Measurements from ENCODE around the gene PRPH. TPM values are rescaled to one million over a fixed set of nuclear protein-coding genes. Genes with fewer than 3 reads are reported as not detected.

PRPH gene
- total and polyA plus RNA-seq, 2 of the 4 experiments (the other 2 are of a cell fraction) = not detected

DNA sequence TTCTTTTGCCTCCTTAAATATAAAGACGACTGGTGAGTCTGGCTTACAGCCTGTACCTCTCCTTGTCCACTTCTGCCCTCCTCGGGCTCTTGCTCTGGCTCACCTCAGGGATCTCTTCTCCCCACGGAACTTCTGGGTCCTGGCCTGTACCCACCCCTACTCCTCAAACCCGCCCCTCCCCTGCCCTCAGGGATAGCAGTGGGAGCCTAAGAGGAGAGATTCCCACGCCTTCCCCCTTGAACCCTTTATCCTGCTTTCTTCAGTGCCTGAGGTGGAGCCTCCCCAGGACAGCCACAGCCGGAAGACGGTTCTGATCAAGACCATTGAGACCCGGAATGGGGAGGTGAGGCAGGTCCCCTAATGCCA is 2.7 kb downstream of the PRPH start:
- Histone ChIP-seq H3K36me3 (ENCODE audit: control insufficient read depth, insufficient read depth, low read length) (no peaks in the 10 kb centered on the region), H3K56ac (ENCODE audit: extremely low read depth, insufficient read depth, low read length) (no peak overlapping the region), H3K4me3 (ENCODE audit: insufficient read depth, low read depth, low read length) (no peak overlapping the region), H3K4me1 (ENCODE audit: control insufficient read depth, insufficient read depth, low read length) (peaks cover 7% of the 10 kb centered on the region), H4K91ac (ENCODE audit: insufficient read depth, low read depth, low read length) (no peak overlapping the region), H3K18ac (ENCODE audit: low read depth, low read length) (no peak overlapping the region), H3K9me3 (ENCODE audit: control insufficient read depth, insufficient read depth, low read length) (peaks cover 6% of the 10 kb centered on the region; the same call in 1 of the 2 replicates), H3K79me1 (ENCODE audit: low read depth in 1 of 2, low read length in 2 of 2) (no peaks in the 10 kb centered on the region), H2BK20ac (ENCODE audit: low read depth, low read length) (no peak overlapping the region), H4K5ac (ENCODE audit: low read depth, low read length) (no peak overlapping the region), H3K14ac (replicated peaks; ENCODE audit: low read depth, low read length) (no peak overlapping the region), H3K23ac (ENCODE audit: low read depth, low read length) (no peak overlapping the region), H2AK9ac (replicated peaks; ENCODE audit: low read depth, low read length, poor library complexity) (no peak overlapping the region), H4K20me1 (ENCODE audit: insufficient read depth, low read length) (no peaks in the 10 kb centered on the region), H3K27ac (ENCODE audit: insufficient read depth, low read length) (no peak overlapping the region), H3K4me2 (ENCODE audit: low read depth, low read length) (no peak overlapping the region), H3K4ac (ENCODE audit: low read depth, low read length) (no peak overlapping the region), H3K9ac (ENCODE audit: low read depth, low read length) (no peak overlapping the region), H3K9me1 (ENCODE audit: insufficient read depth, low read length) (no peaks in the 10 kb centered on the region), H2AFZ (replicated peaks; ENCODE audit: low read length, poor library complexity) (no peak overlapping the region), H2BK5ac (ENCODE audit: low read depth, low read length, poor library complexity, severe bottlenecking) (no peak overlapping the region), H3K27me3 (ENCODE audit: control insufficient read depth, insufficient read depth, low read length) (peaks cover 64% of the 10 kb centered on the region), H4K8ac (ENCODE audit: low read depth in 2 of 2, low read length in 2 of 2) (no peak overlapping the region), H2BK15ac (ENCODE audit: low read depth, low read length) (no peak overlapping the region), H2AK5ac (ENCODE audit: low read depth, low read length) (no peak overlapping the region), H2BK120ac (ENCODE audit: low read depth, low read length) (no peak overlapping the region)
- POLR2A ChIA-PET (ENCODE audit: unreplicated experiment) = no interaction called here
- ATAC-seq (ENCODE audit: low read depth) = no peak
- TF ChIP-seq MAZ (IDR thresholded peaks at IDR 0.05; ENCODE audit: borderline replicate concordance, low read depth, low read length) = no peak
- TF ChIP-seq MAFK (IDR thresholded peaks at IDR 0.05; ENCODE audit: low read depth, low read length) = no peak
- TF ChIP-seq POLR2A (IDR thresholded peaks at IDR 0.05; ENCODE audit: low read depth, low read length) = no peak
- TF ChIP-seq RFX5 (IDR thresholded peaks at IDR 0.05; ENCODE audit: low read depth, low read length) = no peak
- no peak for TF ChIP-seq RCOR1 (IDR thresholded peaks at IDR 0.05; ENCODE audit: insufficient replicate concordance, low read length)
- DNase-seq = no peak
- WGBS, 2 experiments (ENCODE audit: extremely low coverage in 2 of 2, insufficient read length in 1 of 2) = 0% methylated on average over 1 of the region's 8 CpGs; no CpG with 5 or more reads in 1 of the 2 experiments
- dilution Hi-C loops (cut with HindIII; ENCODE audit: low sequenced_read_pairs, unreplicated experiment) = no loop called here
- in situ Hi-C loops (cut with MboI; ENCODE audit: low sequenced_read_pairs) = no loop called here
- no TSS peak for BruUV-seq (replicated peaks)
- intact Hi-C loops (cut with micrococcal nuclease) = no loop called here
- CTCF ChIA-PET = interaction anchor here (0.6 to 0.9 kb wide), 3 partner anchors 9 to 19 kb away, joined by 3 to 5 read pairs (median 3); no protein-coding TSS in a partner anchor
